Activated T-cell treated with anti-CD3 and anti-CD28 coated beads for 4 hours (primary cell): ENCODE measurements around the gene FCHSD2.
"Not testable (repeated sequence)": the region's sequence is repeated elsewhere in the genome, so short reads cannot be mapped to it uniquely, and the experiment has no call there.

Experiments used
- DNase-seq: peaks from one replicate; pipeline ENCODE4 v3.0.0-alpha.2; 2020

The FCHSD2 gene

GRCh38 chr11:73116636-73117035 is 25.5 kb downstream of the FCHSD2 start:
- DNase-seq: no peak

- DNase-seq: no peak
Observed at GRCh38 chr11:73114835-73115220, 27.3 kb downstream of the FCHSD2 start.

GRCh38 chr11:73114110-73114834 is 27.8 kb downstream of the FCHSD2 start:
- DNase-seq: no peak

- no peak for DNase-seq
Observed at GRCh38 chr11:73113426-73113825, 28.7 kb downstream of the FCHSD2 start.

- DNase-seq: no peak
Observed at GRCh38 chr11:73107597-73107996, 34.5 kb downstream of the FCHSD2 start.

- no peak for DNase-seq
Observed at GRCh38 chr11:73106347-73106746, 35.8 kb downstream of the FCHSD2 start.

GRCh38 chr11:73100578-73100977 is 41.5 kb downstream of the FCHSD2 start:
- DNase-seq: no peak

- no peak for DNase-seq
Observed at GRCh38 chr11:73099512-73100266, 42.4 kb downstream of the FCHSD2 start.

- no peak for DNase-seq
Observed at GRCh38 chr11:73095613-73096012, 46.5 kb downstream of the FCHSD2 start.

GRCh38 chr11:73091521-73092305 is 50.4 kb downstream of the FCHSD2 start:
- DNase-seq: no peak

GRCh38 chr11:73087730-73088129 is 54.4 kb downstream of the FCHSD2 start:
- DNase-seq: no peak

- no peak for DNase-seq
Observed at GRCh38 chr11:73085189-73085875, 56.8 kb downstream of the FCHSD2 start.

GRCh38 chr11:73078631-73079030 is 63.5 kb downstream of the FCHSD2 start:
- no peak for DNase-seq

- no peak for DNase-seq
Observed at GRCh38 chr11:73077454-73077853, 64.7 kb downstream of the FCHSD2 start.

- no peak for DNase-seq
Observed at GRCh38 chr11:73074319-73074718, 67.8 kb downstream of the FCHSD2 start.

- no peak for DNase-seq
Observed at GRCh38 chr11:73072935-73073481, 69.1 kb downstream of the FCHSD2 start.

GRCh38 chr11:73070653-73071052 is 71.5 kb downstream of the FCHSD2 start:
- no peak for DNase-seq

GRCh38 chr11:73061857-73062424 is 80.2 kb downstream of the FCHSD2 start:
- DNase-seq: not testable (repeated sequence)

GRCh38 chr11:73061434-73061833 is 80.7 kb downstream of the FCHSD2 start:
- not testable (repeated sequence) for DNase-seq

GRCh38 chr11:73059915-73060314 is 82.2 kb downstream of the FCHSD2 start:
- no peak for DNase-seq

- DNase-seq: no peak
Observed at GRCh38 chr11:73058989-73059674, 83.0 kb downstream of the FCHSD2 start.
